Astrocyte (in vitro differentiated cells and primary cell): ENCODE data around the gene ATP10B. TPM values are rescaled to one million over a fixed set of nuclear protein-coding genes. Genes with fewer than 3 reads are reported as not detected.

Experiments
- DNase-seq: peaks from one replicate; pipeline ENCODE4 v3.0.0-alpha.2; 2010; ENCODE audit warnings: low read depth
- FAIRE-seq: peaks from 2 replicates; lab custom pipeline; 2011; peaks lifted over from hg19 to GRCh38; lab: Jason Lieb, UNC
- H2AFZ ChIP-seq: 2 replicates; pipeline ENCODE4 v1.6.0; 2012; ENCODE audit warnings: low read depth, low read length, inconsistent platforms
- H3K27ac ChIP-seq: 2 replicates; pipeline ENCODE4 v1.5.1; 2011; ENCODE audit warnings: low read depth, low read length, inconsistent platforms
- H3K27me3 ChIP-seq: 2 replicates; pipeline ENCODE4 v1.6.0; 2011; ENCODE audit warnings: low read length, inconsistent platforms; ENCODE audit not compliant: insufficient read depth
- H3K36me3 ChIP-seq: 2 replicates; pipeline ENCODE4 v1.5.1; 2011; ENCODE audit warnings: low read length, inconsistent platforms; ENCODE audit not compliant: insufficient read depth
- H3K4me1 ChIP-seq: 2 replicates; pipeline ENCODE4 v1.5.1; 2011; ENCODE audit warnings: low read length, inconsistent platforms; ENCODE audit not compliant: insufficient read depth
- H3K4me2 ChIP-seq: 2 replicates; pipeline ENCODE4 v1.6.0; 2012; ENCODE audit warnings: low read length, inconsistent platforms
- H3K4me3 ChIP-seq: 2 replicates; pipeline ENCODE4 v1.5.1; 2011; ENCODE audit warnings: low read depth, mild to moderate bottlenecking, low read length, inconsistent platforms; ENCODE audit not compliant: insufficient read depth
- H3K79me2 ChIP-seq: 2 replicates; pipeline ENCODE4 v1.6.0; 2012; ENCODE audit warnings: mild to moderate bottlenecking, low read length, inconsistent platforms; ENCODE audit not compliant: insufficient read depth
- H3K9ac ChIP-seq: 2 replicates; pipeline ENCODE4 v1.6.0; 2012; ENCODE audit warnings: mild to moderate bottlenecking, low read length, inconsistent platforms
- H3K9me3 ChIP-seq: 2 replicates; pipeline ENCODE4 v1.5.1; 2012; ENCODE audit warnings: low read depth, mild to moderate bottlenecking, low read length, inconsistent platforms; ENCODE audit not compliant: insufficient read depth
- H4K20me1 ChIP-seq: 2 replicates; pipeline ENCODE4 v1.6.0; 2012; ENCODE audit warnings: low read length, inconsistent platforms; ENCODE audit not compliant: insufficient read depth
- H3K27ac Mint-ChIP-seq: one replicate; pipeline ENCODE4 v1.8.0; 2021; ENCODE audit warnings: mild to moderate bottlenecking, mixed read lengths; ENCODE audit not compliant: unreplicated experiment
- H3K27me3 Mint-ChIP-seq: one replicate; pipeline ENCODE4 v1.8.0; 2021; ENCODE audit warnings: low read depth, mixed read lengths; ENCODE audit not compliant: unreplicated experiment
- H3K36me3 Mint-ChIP-seq: one replicate; pipeline ENCODE4 v1.8.0; 2021; ENCODE audit warnings: low read depth, mixed read lengths; ENCODE audit not compliant: unreplicated experiment
- H3K4me1 Mint-ChIP-seq: one replicate; pipeline ENCODE4 v1.8.0; 2021; ENCODE audit warnings: low read depth, mixed read lengths; ENCODE audit not compliant: unreplicated experiment
- H3K4me3 Mint-ChIP-seq: one replicate; pipeline ENCODE4 v1.8.0; 2021; ENCODE audit warnings: mild to moderate bottlenecking, moderate library complexity, mixed read lengths; ENCODE audit not compliant: unreplicated experiment
- H3K9me3 Mint-ChIP-seq: one replicate; pipeline ENCODE4 v1.8.0; 2021; ENCODE audit warnings: mild to moderate bottlenecking, mixed read lengths; ENCODE audit not compliant: unreplicated experiment
- CTCF ChIP-seq: IDR thresholded peaks from 2 replicates; pipeline ENCODE4 v1.5.1; 2011; ENCODE audit warnings: low read depth, mild to moderate bottlenecking, inconsistent platforms, low read length, moderate library complexity; ENCODE audit not compliant: insufficient read depth
- EZH2 ChIP-seq: IDR thresholded peaks from 2 replicates; pipeline ENCODE4 v1.6.1; 2012; ENCODE audit warnings: mild to moderate bottlenecking, low read length, inconsistent platforms; ENCODE audit not compliant: insufficient read depth
- total RNA-seq: library from RNA; stranded (reverse); gene quantifications from 2 replicates; pipeline ENCODE4 v1.2.1, GENCODE V29; 2021

Gene ATP10B
- total RNA-seq, 1 donor from 2014 or later, result not detected

GRCh38 chr5:160869989-160870521, 18.0 kb upstream of the ATP10B start:
- no peak for DNase-seq
- no peaks in the 10 kb centered on the region for H3K36me3 ChIP-seq
- no peaks in the 10 kb centered on the region for H3K4me1 ChIP-seq
- no peaks in the 10 kb centered on the region for H3K36me3 Mint-ChIP-seq
- TF ChIP-seq EZH2, result no peak
- no peak for TF ChIP-seq CTCF
- no peak overlapping the region for H3K9ac ChIP-seq
- H3K27ac Mint-ChIP-seq, result no peak overlapping the region
- H4K20me1 ChIP-seq, result no peaks in the 10 kb centered on the region
- H3K4me3 Mint-ChIP-seq, result no peak overlapping the region
- no peaks in the 10 kb centered on the region for H3K79me2 ChIP-seq
- H3K9me3 ChIP-seq, result no peaks in the 10 kb centered on the region
- no peak overlapping the region for H2AFZ ChIP-seq
- no peak overlapping the region for H3K27ac ChIP-seq
- no peaks in the 10 kb centered on the region for H3K27me3 ChIP-seq
- H3K4me2 ChIP-seq, result no peak overlapping the region
- no peaks in the 10 kb centered on the region for H3K27me3 Mint-ChIP-seq
- no peak for FAIRE-seq
- H3K4me3 ChIP-seq, result no peak overlapping the region
- no peaks in the 10 kb centered on the region for H3K9me3 Mint-ChIP-seq
- no peaks in the 10 kb centered on the region for H3K4me1 Mint-ChIP-seq

GRCh38 chr5:160867976-160868375, 16.0 kb upstream of the ATP10B start:
- Histone ChIP-seq H3K79me2 (no peaks in the 10 kb centered on the region), H3K4me2 (no peak overlapping the region), H3K9me3 (no peaks in the 10 kb centered on the region), H3K4me3 (no peak overlapping the region), H3K9ac (no peak overlapping the region), H3K4me1 (no peaks in the 10 kb centered on the region), H4K20me1 (no peaks in the 10 kb centered on the region), H3K36me3 (no peaks in the 10 kb centered on the region), H2AFZ (no peak overlapping the region), H3K27me3 (no peaks in the 10 kb centered on the region), H3K27ac (no peak overlapping the region)
- FAIRE-seq (no peak), DNase-seq (no peak)
- Mint-ChIP-seq H3K27ac (no peak overlapping the region), H3K27me3 (no peaks in the 10 kb centered on the region), H3K4me1 (no peaks in the 10 kb centered on the region), H3K4me3 (no peak overlapping the region), H3K9me3 (no peaks in the 10 kb centered on the region), H3K36me3 (no peaks in the 10 kb centered on the region)
- TF ChIP-seq CTCF, result no peak
- TF ChIP-seq EZH2, result no peak

- FAIRE-seq, result no peak
- no peak overlapping the region for H3K27ac ChIP-seq
- no peak overlapping the region for H3K4me3 Mint-ChIP-seq
Observed at GRCh38 chr5:160851451-160851850, 560 bp downstream of the ATP10B start.

More at GRCh38 chr5:160851451-160851850, 560 bp downstream of the ATP10B start:
- H3K4me2 ChIP-seq, result no peak overlapping the region
- H3K4me3 ChIP-seq, result no peak overlapping the region
- no peak overlapping the region for H2AFZ ChIP-seq
- H3K36me3 ChIP-seq, result no peaks in the 10 kb centered on the region
- H3K27me3 ChIP-seq, result no peaks in the 10 kb centered on the region
- H3K4me1 ChIP-seq, result no peaks in the 10 kb centered on the region
- Mint-ChIP-seq H3K4me1 (no peaks in the 10 kb centered on the region), H3K9me3 (no peaks in the 10 kb centered on the region), H3K36me3 (no peaks in the 10 kb centered on the region), H3K27me3 (no peaks in the 10 kb centered on the region), H3K27ac (no peak overlapping the region)
- H3K9me3 ChIP-seq, result no peaks in the 10 kb centered on the region
- no peak for DNase-seq
- no peak overlapping the region for H3K9ac ChIP-seq
- H4K20me1 ChIP-seq, result no peaks in the 10 kb centered on the region
- TF ChIP-seq EZH2 (no peak), CTCF (no peak)
- no peaks in the 10 kb centered on the region for H3K79me2 ChIP-seq
